ENCODE measurements around the gene ZGPAT. TPM values are rescaled to one million over a fixed set of nuclear protein-coding genes. Genes with fewer than 3 reads are reported as not detected.

Gene ZGPAT
- total and polyA plus RNA-seq, 2 donors (not counting 3 experiments of a cell fraction or from before 2014, with no cell fraction given) = 23.1 to 29.3 TPM

DNA sequence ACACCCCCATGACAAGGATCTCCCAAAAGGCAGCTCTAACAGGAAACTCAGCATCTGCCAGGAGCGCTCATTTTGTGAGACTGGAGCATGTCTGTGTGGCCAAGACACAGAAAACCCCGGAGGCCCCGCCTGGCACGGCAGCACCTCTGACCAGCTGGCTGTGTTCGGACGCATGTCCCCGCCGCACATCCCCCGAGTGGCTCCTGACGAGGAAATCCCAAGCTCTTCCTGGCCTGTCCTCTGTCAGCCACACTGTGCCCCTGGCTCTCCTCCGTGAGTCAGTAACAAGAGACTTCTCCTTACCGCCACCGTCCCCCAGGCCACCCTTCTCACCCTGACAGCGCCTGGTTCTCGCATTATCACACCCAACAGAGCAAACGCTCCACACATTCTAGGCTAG lies 46.2 kb downstream of the ZGPAT start:
- Histone ChIP-seq H3K9me1 (replicated peaks; ENCODE audit: control insufficient read depth, extremely low read depth, insufficient read depth, low read length) (no peaks in the 10 kb centered on the region), H3K4me2 (ENCODE audit: insufficient read depth, low read length) (no peak overlapping the region), H4K20me1 (replicated peaks; ENCODE audit: control insufficient read depth, extremely low read depth, insufficient read depth, low read length) (no peaks in the 10 kb centered on the region), H3K36me3 (ENCODE audit: control insufficient read depth in 2 of 2, extremely low read depth in 1 of 2, insufficient read depth in 2 of 2, low read length in 2 of 2) (no peaks in the 10 kb centered on the region), H3K9ac (replicated peaks; ENCODE audit: extremely low read depth, insufficient read depth, low read length) (no peak overlapping the region), H3K27me3 (ENCODE audit: control insufficient read depth in 2 of 2, insufficient read depth in 2 of 2, low read length in 2 of 2) (no peaks in the 10 kb centered on the region), H3K27ac (ENCODE audit: insufficient read depth, low read depth, low read length) (no peak overlapping the region), H3K9me3 (replicated peaks; ENCODE audit: control insufficient read depth, insufficient read depth, low read length) (no peaks in the 10 kb centered on the region), H3K4me1 (ENCODE audit: control insufficient read depth, extremely low read depth, insufficient read depth, low read length) (no peaks in the 10 kb centered on the region), H2AFZ (ENCODE audit: low read depth, low read length) (no peak overlapping the region), H3K79me2 (ENCODE audit: control insufficient read depth, insufficient read depth, low read length) (no peaks in the 10 kb centered on the region), H3K4me3 (replicated peaks in 1 of 3; ENCODE audit: insufficient read depth in 1 of 3, low read depth in 1 of 3, low read length in 3 of 3) (no peak overlapping the region)
- intact Hi-C loops (cut with micrococcal nuclease) (no loop called here), dilution Hi-C loops (cut with MboI; ENCODE audit: extremely low pct_ligation_motif_present, low sequenced_read_pairs) (no loop called here)
- ChIA-PET POLR2A (no interaction called here), CTCF (no interaction called here)
- DNase-seq (ENCODE audit: low read depth, low spot score) (no peak), FAIRE-seq (no peak)
- BruUV-seq (replicated peaks) = no TSS peak
- TF ChIP-seq EZH2 (IDR thresholded peaks at IDR 0.05; ENCODE audit: borderline replicate concordance, low read depth, low read length, severe bottlenecking) = no peak
- TF ChIP-seq GATA2 (IDR thresholded peaks at IDR 0.05; ENCODE audit: insufficient read depth, insufficient read length, low read depth, low read length) = no peak
- no peak for TF ChIP-seq POLR2AphosphoS5 (IDR thresholded peaks at IDR 0.05; ENCODE audit: insufficient read depth, low read depth, low read length)
- TF ChIP-seq, protein P1, sequence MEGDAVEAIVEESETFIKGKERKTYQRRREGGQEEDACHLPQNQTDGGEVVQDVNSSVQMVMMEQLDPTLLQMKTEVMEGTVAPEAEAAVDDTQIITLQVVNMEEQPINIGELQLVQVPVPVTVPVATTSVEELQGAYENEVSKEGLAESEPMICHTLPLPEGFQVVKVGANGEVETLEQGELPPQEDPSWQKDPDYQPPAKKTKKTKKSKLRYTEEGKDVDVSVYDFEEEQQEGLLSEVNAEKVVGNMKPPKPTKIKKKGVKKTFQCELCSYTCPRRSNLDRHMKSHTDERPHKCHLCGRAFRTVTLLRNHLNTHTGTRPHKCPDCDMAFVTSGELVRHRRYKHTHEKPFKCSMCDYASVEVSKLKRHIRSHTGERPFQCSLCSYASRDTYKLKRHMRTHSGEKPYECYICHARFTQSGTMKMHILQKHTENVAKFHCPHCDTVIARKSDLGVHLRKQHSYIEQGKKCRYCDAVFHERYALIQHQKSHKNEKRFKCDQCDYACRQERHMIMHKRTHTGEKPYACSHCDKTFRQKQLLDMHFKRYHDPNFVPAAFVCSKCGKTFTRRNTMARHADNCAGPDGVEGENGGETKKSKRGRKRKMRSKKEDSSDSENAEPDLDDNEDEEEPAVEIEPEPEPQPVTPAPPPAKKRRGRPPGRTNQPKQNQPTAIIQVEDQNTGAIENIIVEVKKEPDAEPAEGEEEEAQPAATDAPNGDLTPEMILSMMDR (IDR thresholded peaks at IDR 0.05; ENCODE audit: extremely low read depth in 1 of 2, insufficient read depth in 1 of 2, low read depth in 1 of 2, low read length in 2 of 2) = no peak
- no peak for TF ChIP-seq MYC (IDR thresholded peaks at IDR 0.05; ENCODE audit: low read depth, low read length)
- TF ChIP-seq, protein P2, sequence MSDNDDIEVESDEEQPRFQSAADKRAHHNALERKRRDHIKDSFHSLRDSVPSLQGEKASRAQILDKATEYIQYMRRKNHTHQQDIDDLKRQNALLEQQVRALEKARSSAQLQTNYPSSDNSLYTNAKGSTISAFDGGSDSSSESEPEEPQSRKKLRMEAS (IDR thresholded peaks at IDR 0.05; ENCODE audit: insufficient read depth, insufficient read length) = no peak
- TF ChIP-seq JUN (IDR thresholded peaks at IDR 0.05; ENCODE audit: borderline replicate concordance, insufficient read depth, insufficient read length, low read depth) = no peak
